Measurements from ENCODE around the gene PRXL2B. TPM values are rescaled to one million over a fixed set of nuclear protein-coding genes. Genes with fewer than 3 reads are reported as not detected.

PRXL2B gene
- total RNA-seq, 1 donor from 2014 or later, result 55.7 TPM

GRCh38 chr1:2597441-2598328 is 11.1 kb downstream of the PRXL2B start:
- DNase-seq (ENCODE audit: low read depth in 2 of 2), result no peak

GRCh38 chr1:2598329-2598931 is 11.9 kb downstream of the PRXL2B start:
- DNase-seq (ENCODE audit: low read depth in 2 of 2), result no peak

GRCh38 chr1:2601721-2602303 is 15.2 kb downstream of the PRXL2B start:
- DNase-seq (ENCODE audit: low read depth in 2 of 2), result no peak

- DNase-seq (ENCODE audit: low read depth in 2 of 2), result no peak
These were observed 15.8 kb downstream of the PRXL2B start for GRCh38 chr1:2602311-2602835.

- no peak for DNase-seq (ENCODE audit: low read depth in 2 of 2)
These were observed 16.4 kb downstream of the PRXL2B start for GRCh38 chr1:2602866-2603520.

GRCh38 chr1:2603521-2604155 is 17.1 kb downstream of the PRXL2B start:
- DNase-seq (ENCODE audit: low read depth in 2 of 2), result no peak

GRCh38 chr1:2604156-2604843 is 17.7 kb downstream of the PRXL2B start:
- no peak for DNase-seq (ENCODE audit: low read depth in 2 of 2)

- no peak for DNase-seq (ENCODE audit: low read depth in 2 of 2)
These were observed 18.4 kb downstream of the PRXL2B start for GRCh38 chr1:2604844-2605508.

- no peak for DNase-seq (ENCODE audit: low read depth in 2 of 2)
These were observed 19.2 kb downstream of the PRXL2B start for GRCh38 chr1:2605509-2606395.

GRCh38 chr1:2606396-2606880 is 19.9 kb downstream of the PRXL2B start:
- no peak for DNase-seq (ENCODE audit: low read depth in 2 of 2)

- no peak for DNase-seq (ENCODE audit: low read depth in 2 of 2)
These were observed 20.5 kb downstream of the PRXL2B start for GRCh38 chr1:2606881-2607621.

GRCh38 chr1:2607641-2608091 is 21.1 kb downstream of the PRXL2B start:
- no peak for DNase-seq (ENCODE audit: low read depth in 2 of 2)

- DNase-seq (ENCODE audit: low read depth in 2 of 2), result no peak
These were observed 22.9 kb downstream of the PRXL2B start for GRCh38 chr1:2609319-2610035.

- DNase-seq (ENCODE audit: low read depth in 2 of 2), result no peak
These were observed 23.7 kb downstream of the PRXL2B start for GRCh38 chr1:2610036-2610959.

- DNase-seq (ENCODE audit: low read depth in 2 of 2), result peak in 1 of 2 donors; percentile 22
These were observed 24.5 kb downstream of the PRXL2B start for GRCh38 chr1:2611031-2611501.

All from dermis microvascular lymphatic vessel endothelial cell (primary cell).